K562 (cell line): ENCODE results near the gene KSR2. TPM values are rescaled to one million over a fixed set of nuclear protein-coding genes. Genes with fewer than 3 reads are reported as not detected.

ENCODE experiments used
- ATAC-seq: fragments of 200-7000 bp; cut with Tn5 transposase; 3 replicates; pipeline ENCODE4 v1.9.1; 2020; ENCODE audit warnings: moderate library complexity
- BruUV-seq: library from RNA; stranded (reverse); fragments of 400-500 nt; replicated peaks from 2 replicates; lab custom pipeline; 2021; lab: Mats Ljungman, UMichigan
- CTCF ChIA-PET: fragments of 300-600 bp; formaldehyde crosslinking; extraction: SDS; loops from one replicate; lab custom pipeline; 2021; ENCODE audit warnings: low intra/inter-chr PET ratio; lab: Yijun Ruan, JAX
- POLR2A ChIA-PET: fragments of 300-600, 350-650 bp; sonication (Branson Sonifier 250); formaldehyde crosslinking; extraction: SDS; loops from one replicate; lab custom pipeline; 2021; ENCODE audit warnings: antibody characterized with exemption, inconsistent platforms; lab: Yijun Ruan, JAX
- DNase-seq, 4 experiments: peaks; one replicate each; pipeline versions ENCODE4 v3.0.0 to v3.0.0-alpha.2; 2011 to 2018; ENCODE audit warnings: low spot score in 3 of 4, mixed read lengths in 3 of 4; ENCODE audit errors: extremely low read depth in 1 of 4
- FAIRE-seq: peaks from 2 replicates; lab custom pipeline; 2011; peaks lifted over from hg19 to GRCh38; lab: Jason Lieb, UNC
- H2AFZ ChIP-seq: 2 replicates; pipeline ENCODE4 v1.6.0; 2011; ENCODE audit warnings: low read depth, low read length, control low read depth, inconsistent platforms
- H3K27ac ChIP-seq: fragments of 200-600 bp; 3 replicates; pipeline ENCODE4 v1.8.0; 2011; ENCODE audit warnings: low read depth, mild to moderate bottlenecking, control low read depth, inconsistent platforms, low read length, moderate library complexity, mixed read lengths; ENCODE audit errors: extremely low read depth
- H3K27me3 ChIP-seq, 2 experiments: fragments of 300-600 bp in 1 of 2; 2 replicates in 1 of 2; 3 replicates in 1 of 2; pipeline versions ENCODE4 v1.6.0 to v1.8.0; 2011; ENCODE audit warnings: inconsistent platforms in 2 of 2, low read length in 2 of 2, mild to moderate bottlenecking in 1 of 2, mixed read lengths in 1 of 2, moderate library complexity in 1 of 2; ENCODE audit not compliant: control insufficient read depth in 2 of 2, insufficient read depth in 2 of 2
- H3K36me3 ChIP-seq: fragments of 300-600 bp; 3 replicates; pipeline ENCODE4 v1.8.0; 2011; ENCODE audit warnings: mild to moderate bottlenecking, low read length, inconsistent platforms; ENCODE audit not compliant: control insufficient read depth, insufficient read depth
- H3K4me1 ChIP-seq, 2 experiments: fragments of 200-600 bp in 1 of 2; replicated peaks in 1 of 2; 2 replicates in 1 of 2; 3 replicates in 1 of 2; pipeline versions ENCODE4 v1.5.1 to v1.8.0; 2011; ENCODE audit warnings: inconsistent platforms in 2 of 2, low read length in 2 of 2, mild to moderate bottlenecking in 1 of 2, mixed read lengths in 1 of 2, moderate library complexity in 1 of 2; ENCODE audit not compliant: control insufficient read depth in 2 of 2, insufficient read depth in 2 of 2
- H3K4me2 ChIP-seq: 2 replicates; pipeline ENCODE4 v1.6.1; 2011; ENCODE audit warnings: low read length, control low read depth, inconsistent platforms, mixed read lengths; ENCODE audit not compliant: insufficient read depth
- H3K4me3 ChIP-seq: fragments of 200-600 bp; sonication (generic), shearing (Covaris generic); 2 replicates; pipeline ENCODE4 v1.5.1; 2016; ENCODE audit warnings: control low read depth, inconsistent platforms
- H3K79me2 ChIP-seq: fragments of 200-600 bp; 3 replicates; pipeline ENCODE4 v1.8.0; 2011; ENCODE audit warnings: low read length, inconsistent platforms; ENCODE audit not compliant: control insufficient read depth, insufficient read depth
- H3K9ac ChIP-seq, 2 experiments: 2 replicates each; pipeline versions ENCODE4 v1.6.0 to v1.6.1; 2011; ENCODE audit warnings: low read depth in 2 of 2, low read length in 2 of 2, control low read depth in 1 of 2, inconsistent platforms in 1 of 2, mild to moderate bottlenecking in 1 of 2, mixed read lengths in 1 of 2; ENCODE audit not compliant: insufficient read depth in 1 of 2
- H3K9me1 ChIP-seq: one replicate; pipeline ENCODE4 v1.6.0; 2011; ENCODE audit warnings: inconsistent platforms, mild to moderate bottlenecking, low read length, moderate library complexity; ENCODE audit not compliant: control insufficient read depth, insufficient read depth
- H3K9me3 ChIP-seq: replicated peaks from 2 replicates; pipeline ENCODE4 v1.5.1; 2011; ENCODE audit warnings: low read depth, low read length, inconsistent platforms; ENCODE audit not compliant: control insufficient read depth, insufficient read depth
- H4K20me1 ChIP-seq: replicated peaks from 2 replicates; pipeline ENCODE4 v1.6.1; 2011; ENCODE audit warnings: low read length, inconsistent platforms, mixed read lengths; ENCODE audit not compliant: control insufficient read depth, insufficient read depth
- CHCHD3 ChIP-seq: fragments of 250-450 bp; sonication (Bioruptor Pico); IDR thresholded peaks from 2 replicates; pipeline ENCODE4 v2.1.2; 2022; ENCODE audit warnings: mild to moderate bottlenecking
- CREB3L1 ChIP-seq: fragments of 450-650 bp; IDR thresholded peaks from 2 replicates; pipeline ENCODE4 v1.6.1; 2014; ENCODE audit warnings: low read depth, mild to moderate bottlenecking, moderate library complexity, borderline replicate concordance
- MEF2D ChIP-seq: conservative IDR thresholded peaks from 2 replicates; pipeline ENCODE4 v1.6.1; 2016; ENCODE audit warnings: low read depth, missing genetic modification characterization, missing compliant biosample characterization
- POLR2B ChIP-seq: fragments of 450-650 bp; IDR thresholded peaks from 2 replicates; pipeline ENCODE4 v1.6.1; 2018; ENCODE audit warnings: low read depth; ENCODE audit not compliant: partially characterized antibody
- SIN3A ChIP-seq, 2 experiments: fragments of 150-350 bp in 1 of 2; IDR thresholded peaks; 2 replicates each; pipeline ENCODE4 v1.6.1; 2011 to 2016; ENCODE audit warnings: borderline replicate concordance in 2 of 2, low read depth in 2 of 2, low read length in 2 of 2, mild to moderate bottlenecking in 2 of 2, moderate library complexity in 2 of 2; ENCODE audit not compliant: control insufficient read depth in 1 of 2
- SNAPC5 ChIP-seq: fragments of 250-450 bp; sonication (Bioruptor Pico); IDR thresholded peaks from 2 replicates; pipeline ENCODE4 v1.8.0; 2021; ENCODE audit warnings: moderate library complexity, mild to moderate bottlenecking, inconsistent platforms
- YBX1 ChIP-seq: fragments of 450-650 bp; IDR thresholded peaks from 2 replicates; pipeline ENCODE4 v1.7.1; 2016; ENCODE audit warnings: mild to moderate bottlenecking
- ZFX ChIP-seq: sonication (generic); formaldehyde crosslinking; IDR thresholded peaks from 2 replicates; pipeline ENCODE4 v1.8.0; 2022; ENCODE audit warnings: mild to moderate bottlenecking, missing genetic modification reagents, moderate library complexity
- ZNF318 ChIP-seq, 2 experiments: fragments of 450-650 bp; IDR thresholded peaks; 2 replicates each; pipeline ENCODE4 v1.6.1; 2016; ENCODE audit warnings: mild to moderate bottlenecking in 2 of 2, borderline replicate concordance in 1 of 2, low read depth in 1 of 2, moderate library complexity in 1 of 2
- ZNF584 ChIP-seq: fragments of 200-800 bp; sonication (Bioruptor generic); IDR thresholded peaks from 2 replicates; pipeline ENCODE4 v1.6.1; 2016; ENCODE audit warnings: low read depth, mild to moderate bottlenecking, missing genetic modification characterization, missing compliant biosample characterization
- ZNF644 ChIP-seq: fragments of 200-800 bp; sonication (Bioruptor generic); IDR thresholded peaks from 2 replicates; pipeline ENCODE4 v1.6.1; 2016; ENCODE audit warnings: low read depth, missing genetic modification characterization, missing compliant biosample characterization
- WGBS: fragments of 100-300 bp; shearing (Covaris generic); methylation state at CpG from one replicate; pipeline ENCODE4 v1.1.6; 2016; ENCODE audit warnings: low coverage, mixed read lengths; ENCODE audit not compliant: insufficient coverage; ENCODE audit errors: missing lambda C conversion rate; 5-methylcytosine and 5-hydroxymethylcytosine counted together
- in situ Hi-C: fragments of 300-500 bp; cut with MboI; formaldehyde crosslinking; loops from 4 replicates; pipeline ENCODE4 v1.15.0; 2018; ENCODE audit warnings: inconsistent platforms, mixed read lengths
- intact Hi-C: fragments of 100-400 bp; cut with micrococcal nuclease; formaldehyde crosslinking; loops from 2 replicates; pipeline ENCODE4 v1.14.2; 2022
- polyA plus RNA-seq, 8 experiments: library from polyadenylated mRNA; depleted of rRNA in 4 of 8; stranded (reverse) in 5 of 8; unstranded in 3 of 8; fragments of >200 nt; fragmentation: Nextera tagmentation in 2 of 8; fragmentation: Illumina TruSeq in 1 of 8; extraction: Ambion mirVana in 2 of 8; extraction: Trizol in 1 of 8; gene quantifications; 2 replicates each; pipeline versions ENCODE4 v1.2.1 to v1.2.3, GENCODE V29; 2011 to 2014; ENCODE audit warnings: inconsistent platforms in 1 of 8, missing spikeins in 1 of 8
- total RNA-seq, 7 experiments: library from RNA; depleted of rRNA in 6 of 7; stranded (reverse); fragments of >200 nt in 6 of 7; fragmentation: Illumina TruSeq in 2 of 7; extraction: Trizol in 2 of 7; gene quantifications; 2 replicates each; pipeline versions ENCODE4 v1.2.1 to v1.2.3, GENCODE V29; 2011 to 2021; ENCODE audit warnings: low replicate concordance in 1 of 7

KSR2 gene
- total and polyA plus RNA-seq, 9 of the 15 experiments (the other 6 are each of a cell fraction or from before 2014, with no cell fraction given) = not detected

GRCh38 chr12:117774941-117775775, 193.6 kb downstream of the KSR2 start:
- Histone ChIP-seq H3K9me1 (no peaks in the 10 kb centered on the region), H3K79me2 (no peaks in the 10 kb centered on the region), H3K4me2 (no peak overlapping the region), H3K4me1 (no peaks in the 10 kb centered on the region), H3K27me3 (peaks cover 0 to 13% of the 10 kb centered on the region in 2 experiments; a peak in 3 of 5 replicates), H4K20me1 (no peaks in the 10 kb centered on the region), H2AFZ (no peak overlapping the region), H3K9ac (no peak overlapping the region), H3K4me3 (no peak overlapping the region), H3K27ac (no peak overlapping the region), H3K36me3 (no peaks in the 10 kb centered on the region), H3K9me3 (no peaks in the 10 kb centered on the region)
- ChIA-PET POLR2A (no interaction called here), CTCF (no interaction called here)
- TF ChIP-seq ZNF318 (IDR thresholded peaks at IDR 0.05; ENCODE audit: borderline replicate concordance in 1 of 2, low read depth in 1 of 2) (no peak), CHCHD3 (CRISPR knock-in tag) (no peak), CREB3L1 (no peak), SIN3A (IDR thresholded peaks at IDR 0.05; ENCODE audit: borderline replicate concordance in 2 of 2, control insufficient read depth in 1 of 2, low read depth in 2 of 2, low read length in 2 of 2) (no peak), MEF2D (tag) (no peak), ZNF584 (CRISPR knock-in tag) (no peak), SNAPC5 (CRISPR knock-in tag) (no peak), YBX1 (no peak), POLR2B (no peak), ZNF644 (tag) (no peak), ZFX (CRISPR knock-in tag) (no peak)
- 0% methylated on average over 5 of the region's 5 CpGs for WGBS
- BruUV-seq = no TSS peak
- no peak for ATAC-seq
- intact Hi-C loops (no loop called here), in situ Hi-C loops (no loop called here)
- FAIRE-seq = no peak
- no peak for DNase-seq
